ENCODE results near the gene CTDP1.
"Not testable (repeated sequence)": the region's sequence is repeated elsewhere in the genome, so short reads cannot be mapped to it uniquely, and the experiment has no call there.

Gene CTDP1

DNA sequence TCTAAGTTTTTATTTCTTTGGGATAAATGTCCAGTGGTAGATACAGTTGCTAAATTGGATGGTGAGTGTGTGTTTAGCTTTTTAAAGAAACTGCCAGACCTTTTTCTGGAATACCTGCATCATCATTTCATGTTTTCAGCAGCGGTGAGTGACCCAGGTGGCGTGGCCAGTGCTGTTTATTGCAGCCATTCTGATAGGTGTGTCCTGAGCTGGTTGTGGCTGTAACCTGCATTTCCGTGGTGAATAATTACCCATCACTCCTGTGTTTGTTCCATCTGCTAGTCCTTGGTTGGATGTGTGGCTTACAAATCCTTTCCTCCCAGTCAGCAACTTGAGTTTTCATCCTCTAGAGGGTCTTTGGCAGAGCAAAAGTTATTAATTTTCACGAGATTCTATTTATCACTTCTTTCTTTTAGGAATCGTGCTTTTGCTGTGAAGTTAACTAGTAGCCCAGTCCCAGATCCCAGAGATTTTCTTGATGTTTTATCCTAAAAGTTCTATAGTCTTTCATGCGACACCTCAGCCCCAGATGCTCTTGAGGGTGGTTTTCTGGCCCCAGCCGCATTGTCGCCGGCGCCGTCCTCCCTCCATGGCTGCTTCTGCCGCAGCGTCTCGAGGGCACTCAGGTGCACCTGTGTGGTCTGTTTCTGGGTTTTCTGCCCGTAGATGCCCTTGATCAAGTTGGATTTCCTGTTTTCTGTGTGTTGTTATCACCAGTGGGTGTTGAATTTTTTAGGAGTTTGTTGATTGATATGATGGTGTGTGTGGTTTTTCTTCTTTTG is 44.9 kb downstream of the CTDP1 start:
- H3K4me1 ChIP-seq (ENCODE audit: control insufficient read depth, insufficient read depth, low read length), result no peaks in the 10 kb centered on the region
- no peak overlapping the region for H3K4me3 ChIP-seq (ENCODE audit: insufficient read depth, low read depth, low read length)
- no peaks in the 10 kb centered on the region for H3K9me3 ChIP-seq (ENCODE audit: control insufficient read depth, low read length)
- no peaks in the 10 kb centered on the region for H3K36me3 ChIP-seq (ENCODE audit: control insufficient read depth, insufficient read depth, low read length)
- H3K27ac ChIP-seq (ENCODE audit: insufficient read depth, low read depth, low read length, poor library complexity, severe bottlenecking), result no peak overlapping the region
- H3K27me3 ChIP-seq (ENCODE audit: control insufficient read depth, insufficient read depth, low read length, poor library complexity, severe bottlenecking), result no peaks in the 10 kb centered on the region
- 95 to 96% methylated on average over 15 of the region's 15 CpGs for WGBS, 2 experiments

DNA sequence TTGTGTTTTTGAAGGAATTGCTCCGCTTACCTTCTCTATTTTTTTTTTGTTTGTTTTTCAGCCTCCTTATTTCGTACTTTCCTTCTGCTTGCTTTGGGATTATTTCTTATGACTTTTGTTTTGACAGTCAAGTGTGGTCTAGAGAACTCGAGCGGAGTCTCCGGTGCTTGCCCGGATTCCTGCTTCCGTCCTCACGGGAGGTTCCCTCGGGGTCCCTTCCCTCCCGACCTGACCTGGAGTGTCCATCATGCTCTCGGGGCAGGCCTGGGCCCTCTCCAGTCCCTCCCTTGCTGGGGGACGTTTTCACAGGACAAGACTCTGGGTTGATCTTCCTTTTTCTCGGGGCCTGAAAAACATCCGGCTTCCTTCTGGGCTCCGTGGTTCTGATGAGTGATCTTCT is 45.9 kb downstream of the CTDP1 start:
- H3K4me1 ChIP-seq (ENCODE audit: control insufficient read depth, insufficient read depth, low read length), result no peaks in the 10 kb centered on the region
- peaks cover under 1% of the 10 kb centered on the region for H3K36me3 ChIP-seq (ENCODE audit: control insufficient read depth, insufficient read depth, low read length)
- H3K9me3 ChIP-seq (ENCODE audit: control insufficient read depth, low read length), result no peaks in the 10 kb centered on the region
- 93 to 94% methylated on average over 15 of the region's 15 CpGs for WGBS, 2 experiments
- no peak overlapping the region for H3K4me3 ChIP-seq (ENCODE audit: insufficient read depth, low read depth, low read length)
- no peaks in the 10 kb centered on the region for H3K27me3 ChIP-seq (ENCODE audit: control insufficient read depth, insufficient read depth, low read length, poor library complexity, severe bottlenecking)
- no peak overlapping the region for H3K27ac ChIP-seq (ENCODE audit: insufficient read depth, low read depth, low read length, poor library complexity, severe bottlenecking)

DNA sequence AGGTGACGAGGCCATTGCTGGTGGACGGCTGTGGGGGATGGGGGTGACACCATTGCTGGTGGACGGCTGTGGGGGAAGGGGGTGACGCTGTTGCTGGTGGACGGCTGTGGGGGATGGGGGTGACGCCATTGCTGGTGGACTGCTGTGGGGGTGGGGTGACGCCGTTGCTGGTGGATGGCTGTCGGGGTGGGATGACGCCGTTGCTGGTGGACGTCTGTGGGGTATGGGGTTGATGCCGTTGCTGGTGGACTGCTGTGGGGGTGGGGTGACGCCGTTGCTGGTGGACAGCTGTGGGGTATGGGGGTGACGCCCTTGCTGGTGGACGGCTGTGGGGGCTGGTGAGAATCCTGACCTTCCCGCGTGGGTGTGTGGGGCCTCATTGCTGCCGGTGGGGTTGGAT is 47.1 kb downstream of the CTDP1 start:
- H3K4me3 ChIP-seq (ENCODE audit: insufficient read depth, low read depth, low read length), result no peak overlapping the region
- H3K36me3 ChIP-seq (ENCODE audit: control insufficient read depth, insufficient read depth, low read length), result peaks cover 13% of the 10 kb centered on the region
- 90 to 94% methylated on average over 20 of the region's 20 CpGs for WGBS, 2 experiments
- H3K27me3 ChIP-seq (ENCODE audit: control insufficient read depth, insufficient read depth, low read length, poor library complexity, severe bottlenecking), result no peaks in the 10 kb centered on the region
- H3K9me3 ChIP-seq (ENCODE audit: control insufficient read depth, low read length), result no peaks in the 10 kb centered on the region
- H3K27ac ChIP-seq (ENCODE audit: insufficient read depth, low read depth, low read length, poor library complexity, severe bottlenecking), result no peak overlapping the region
- H3K4me1 ChIP-seq (ENCODE audit: control insufficient read depth, insufficient read depth, low read length), result no peaks in the 10 kb centered on the region

DNA sequence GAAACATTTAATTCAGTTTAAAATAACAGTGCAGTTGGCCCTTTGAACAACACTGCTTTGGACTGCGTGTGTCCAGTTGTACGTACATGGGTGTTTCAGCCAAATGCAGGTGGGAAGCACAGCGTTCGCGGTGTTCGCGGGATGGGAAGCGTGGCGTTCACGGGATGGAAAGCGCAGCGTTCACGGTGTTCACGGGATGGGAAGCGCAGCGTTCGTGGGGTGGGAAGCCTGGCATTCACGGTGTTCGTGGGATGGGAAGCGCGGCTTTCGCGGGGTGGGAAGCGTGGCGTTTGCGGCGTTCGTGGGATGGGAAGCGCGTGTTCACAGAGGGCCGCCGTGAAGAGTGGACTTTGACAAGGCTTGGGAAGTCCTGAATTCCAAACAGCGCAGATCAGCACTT is 47.6 kb downstream of the CTDP1 start:
- H3K9me3 ChIP-seq (ENCODE audit: control insufficient read depth, low read length), result no peaks in the 10 kb centered on the region
- peaks cover 18% of the 10 kb centered on the region for H3K36me3 ChIP-seq (ENCODE audit: control insufficient read depth, insufficient read depth, low read length)
- H3K4me1 ChIP-seq (ENCODE audit: control insufficient read depth, insufficient read depth, low read length), result no peaks in the 10 kb centered on the region
- no peaks in the 10 kb centered on the region for H3K27me3 ChIP-seq (ENCODE audit: control insufficient read depth, insufficient read depth, low read length, poor library complexity, severe bottlenecking)
- no peak overlapping the region for H3K4me3 ChIP-seq (ENCODE audit: insufficient read depth, low read depth, low read length)
- WGBS, 2 experiments, result 92 to 93% methylated on average over 33 of the region's 33 CpGs
- H3K27ac ChIP-seq (ENCODE audit: insufficient read depth, low read depth, low read length, poor library complexity, severe bottlenecking), result no peak overlapping the region

DNA sequence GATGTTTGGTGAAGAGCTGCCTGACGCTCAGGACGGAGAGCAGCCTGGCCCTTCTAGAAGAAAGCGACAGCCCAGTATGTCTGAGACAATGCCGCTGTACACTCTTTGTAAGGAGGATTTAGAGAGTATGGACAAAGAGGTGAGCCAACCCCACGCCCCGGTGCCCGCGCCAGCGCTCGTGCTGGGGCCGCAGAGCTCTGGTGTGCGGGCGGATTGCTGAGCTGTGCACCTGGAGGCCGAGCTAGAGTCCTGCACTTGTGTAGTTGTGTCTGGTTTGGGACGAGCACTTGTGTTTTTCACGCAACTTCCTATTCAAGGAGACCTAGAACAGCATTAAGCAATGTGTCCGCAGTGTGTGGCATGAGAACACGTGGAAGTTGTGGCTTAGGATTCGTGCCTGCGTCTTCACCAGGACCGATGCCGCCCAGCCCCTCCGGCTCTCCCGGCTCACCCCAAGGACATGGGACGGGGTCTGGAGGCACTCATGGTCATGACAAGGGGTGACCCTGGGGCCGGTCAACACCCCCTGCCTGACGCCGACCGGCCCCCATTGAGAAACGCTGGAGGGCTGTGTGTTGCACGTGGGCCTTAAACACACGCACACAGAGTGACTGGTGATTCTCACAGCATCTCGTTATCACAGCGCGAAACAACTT is 49.5 kb downstream of the CTDP1 start:
- Histone ChIP-seq H3K9me3 (ENCODE audit: control insufficient read depth, low read length) (no peaks in the 10 kb centered on the region), H3K27me3 (ENCODE audit: control insufficient read depth, insufficient read depth, low read length, poor library complexity, severe bottlenecking) (no peaks in the 10 kb centered on the region), H3K36me3 (ENCODE audit: control insufficient read depth, insufficient read depth, low read length) (peaks cover 18% of the 10 kb centered on the region), H3K4me3 (ENCODE audit: insufficient read depth, low read depth, low read length) (no peak overlapping the region), H3K4me1 (ENCODE audit: control insufficient read depth, insufficient read depth, low read length) (no peaks in the 10 kb centered on the region), H3K27ac (ENCODE audit: insufficient read depth, low read depth, low read length, poor library complexity, severe bottlenecking) (no peak overlapping the region)
- 95% methylated on average over 35 of the region's 35 CpGs for WGBS, 2 experiments

DNA sequence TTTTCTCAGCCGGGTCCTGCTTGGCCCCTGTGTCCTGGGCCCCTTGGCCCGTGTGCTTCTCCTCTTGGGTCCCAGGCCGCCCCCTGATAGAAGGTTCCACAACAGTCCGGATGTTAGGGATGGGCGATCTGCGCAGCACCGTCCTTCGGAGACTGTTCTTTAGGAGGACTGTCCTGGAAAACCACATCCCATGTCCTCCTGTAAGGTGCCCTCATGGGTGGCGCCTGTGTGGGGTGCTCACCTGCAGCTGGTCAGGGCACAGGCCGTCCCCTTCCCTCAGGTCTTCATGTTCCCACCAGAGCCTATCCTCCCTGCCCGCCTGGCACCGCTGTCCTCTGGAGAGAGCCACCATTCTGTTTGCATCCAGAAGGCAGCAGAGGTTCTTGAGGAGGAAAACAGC is 50.0 kb downstream of the CTDP1 start:
- H3K36me3 ChIP-seq (ENCODE audit: control insufficient read depth, insufficient read depth, low read length), result peaks cover 18% of the 10 kb centered on the region
- no peak overlapping the region for H3K4me3 ChIP-seq (ENCODE audit: insufficient read depth, low read depth, low read length)
- H3K9me3 ChIP-seq (ENCODE audit: control insufficient read depth, low read length), result no peaks in the 10 kb centered on the region
- 94% methylated on average over 12 of the region's 12 CpGs for WGBS, 2 experiments
- H3K4me1 ChIP-seq (ENCODE audit: control insufficient read depth, insufficient read depth, low read length), result no peaks in the 10 kb centered on the region
- no peaks in the 10 kb centered on the region for H3K27me3 ChIP-seq (ENCODE audit: control insufficient read depth, insufficient read depth, low read length, poor library complexity, severe bottlenecking)
- H3K27ac ChIP-seq (ENCODE audit: insufficient read depth, low read depth, low read length, poor library complexity, severe bottlenecking), result no peak overlapping the region

DNA sequence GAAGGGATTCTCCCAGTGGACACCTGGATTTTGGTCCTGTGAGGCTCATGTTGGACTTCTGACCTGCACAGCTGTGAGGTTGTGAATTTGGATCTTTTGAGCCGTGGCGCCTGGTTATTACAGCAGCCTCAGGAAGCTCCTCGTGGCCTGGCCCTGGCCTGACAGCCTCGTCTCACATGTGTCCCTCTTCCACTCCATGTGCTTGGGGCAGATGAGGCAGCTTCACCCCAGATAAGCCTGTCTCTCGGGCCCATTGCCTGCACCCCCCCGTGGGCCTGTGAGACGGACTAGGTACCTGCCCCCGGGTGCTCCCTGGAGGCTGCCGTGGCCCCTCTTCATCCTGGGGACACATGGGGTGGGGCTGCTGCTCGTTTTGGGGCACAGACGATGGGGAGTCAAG is 51.2 kb downstream of the CTDP1 start:
- H3K9me3 ChIP-seq (ENCODE audit: control insufficient read depth, low read length), result no peaks in the 10 kb centered on the region
- WGBS, 2 experiments, result 95 to 96% methylated on average over 11 of the region's 11 CpGs
- no peak overlapping the region for H3K4me3 ChIP-seq (ENCODE audit: insufficient read depth, low read depth, low read length)
- no peaks in the 10 kb centered on the region for H3K27me3 ChIP-seq (ENCODE audit: control insufficient read depth, insufficient read depth, low read length, poor library complexity, severe bottlenecking)
- no peak overlapping the region for H3K27ac ChIP-seq (ENCODE audit: insufficient read depth, low read depth, low read length, poor library complexity, severe bottlenecking)
- H3K36me3 ChIP-seq (ENCODE audit: control insufficient read depth, insufficient read depth, low read length), result peaks cover 18% of the 10 kb centered on the region
- H3K4me1 ChIP-seq (ENCODE audit: control insufficient read depth, insufficient read depth, low read length), result no peaks in the 10 kb centered on the region

DNA sequence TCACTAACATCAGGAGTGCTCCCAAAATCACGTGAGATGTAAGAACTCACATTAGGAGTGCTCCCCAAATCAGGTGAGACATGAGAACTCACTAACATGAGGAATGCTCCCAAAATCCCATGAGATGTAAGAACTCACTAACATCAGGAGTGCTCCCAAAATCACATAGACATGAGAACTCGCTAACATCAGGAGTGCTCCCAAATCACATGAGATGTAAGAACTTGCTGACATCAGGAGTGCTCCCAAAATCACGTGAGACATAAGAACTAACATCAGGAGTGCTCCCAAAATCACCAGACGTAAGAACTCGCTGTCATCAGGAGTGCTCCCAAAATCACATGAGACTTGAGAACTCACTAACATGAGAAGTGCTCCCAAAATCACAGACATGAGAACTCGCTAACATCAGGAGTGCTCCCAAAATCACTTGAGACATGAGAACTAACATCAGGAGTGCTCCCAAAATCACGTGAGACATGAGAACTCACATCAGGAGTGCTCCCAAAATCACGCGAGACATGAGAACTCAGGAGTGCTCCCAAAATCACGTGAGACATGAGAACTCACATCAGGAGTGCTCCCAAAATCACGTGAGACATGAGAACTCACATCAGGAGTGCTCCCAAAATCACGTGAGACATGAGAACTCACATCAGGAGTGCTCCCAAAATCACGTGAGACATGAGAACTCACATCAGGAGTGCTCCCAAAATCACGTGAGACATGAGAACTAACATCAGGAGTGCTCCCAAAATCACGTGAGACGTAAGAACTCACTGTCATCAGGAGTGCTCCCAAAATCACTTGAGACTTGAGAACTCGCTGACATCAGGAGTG is 52.5 kb downstream of the CTDP1 start:
- not testable (repeated sequence) for H3K27ac ChIP-seq (ENCODE audit: insufficient read depth, low read depth, low read length, poor library complexity, severe bottlenecking); H3K4me1 ChIP-seq (ENCODE audit: control insufficient read depth, insufficient read depth, low read length); H3K4me3 ChIP-seq (ENCODE audit: insufficient read depth, low read depth, low read length); H3K9me3 ChIP-seq (ENCODE audit: control insufficient read depth, low read length); H3K27me3 ChIP-seq (ENCODE audit: control insufficient read depth, insufficient read depth, low read length, poor library complexity, severe bottlenecking)
- WGBS, 2 experiments, result 96 to 97% methylated on average over 16 of the region's 17 CpGs
- peaks cover 18% of the 10 kb centered on the region for H3K36me3 ChIP-seq (ENCODE audit: control insufficient read depth, insufficient read depth, low read length)

DNA sequence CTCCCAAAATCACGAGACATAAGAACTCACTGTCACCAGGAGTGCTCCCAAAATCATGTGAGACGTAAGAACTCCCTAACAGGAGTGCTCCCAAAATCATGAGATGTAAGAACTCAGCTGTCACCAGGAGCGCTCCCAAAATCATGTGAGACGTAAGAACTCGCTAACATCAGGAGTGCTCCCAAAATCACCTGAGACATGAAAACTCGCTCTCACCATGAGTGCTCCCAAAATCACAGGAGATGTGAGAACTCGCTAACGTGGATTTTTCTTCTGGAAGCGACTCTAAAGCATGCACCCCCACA is 53.1 kb downstream of the CTDP1 start:
- peaks cover 18% of the 10 kb centered on the region for H3K36me3 ChIP-seq (ENCODE audit: control insufficient read depth, insufficient read depth, low read length)
- H3K9me3 ChIP-seq (ENCODE audit: control insufficient read depth, low read length), result no peaks in the 10 kb centered on the region
- no peaks in the 10 kb centered on the region for H3K27me3 ChIP-seq (ENCODE audit: control insufficient read depth, insufficient read depth, low read length, poor library complexity, severe bottlenecking)
- 95 to 98% methylated on average over 9 of the region's 9 CpGs for WGBS, 2 experiments
- H3K4me3 ChIP-seq (ENCODE audit: insufficient read depth, low read depth, low read length), result no peak overlapping the region
- no peak overlapping the region for H3K27ac ChIP-seq (ENCODE audit: insufficient read depth, low read depth, low read length, poor library complexity, severe bottlenecking)
- H3K4me1 ChIP-seq (ENCODE audit: control insufficient read depth, insufficient read depth, low read length), result no peaks in the 10 kb centered on the region

DNA sequence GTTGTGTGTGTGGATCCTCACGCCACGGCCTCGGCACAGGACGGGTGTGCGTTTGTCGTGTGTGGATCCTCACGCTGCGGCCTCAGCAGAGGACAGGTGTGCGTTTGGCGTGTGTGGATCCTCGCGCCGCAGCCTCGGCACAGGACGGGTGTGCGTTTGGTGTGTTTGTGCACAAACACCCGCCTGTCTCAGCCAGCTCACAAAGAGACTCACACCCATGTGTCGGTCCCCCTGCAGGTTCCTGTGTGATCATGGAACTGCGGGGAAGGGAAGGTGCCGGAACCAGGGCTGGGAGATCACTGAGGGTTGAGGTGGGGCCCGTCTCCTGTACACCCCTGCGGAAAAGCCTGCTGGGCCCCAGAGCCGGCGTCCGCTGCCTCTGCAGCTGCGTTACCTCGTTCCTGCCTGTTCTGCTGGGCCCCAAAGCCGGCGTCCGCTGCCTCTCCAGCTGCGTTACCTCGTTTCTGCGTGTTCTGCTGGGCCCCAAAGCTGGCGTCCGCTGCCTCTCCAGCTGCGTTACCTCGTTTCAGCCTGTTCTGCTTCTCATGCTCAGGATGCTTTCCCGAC is 53.6 kb downstream of the CTDP1 start:
- no peak overlapping the region for H3K27ac ChIP-seq (ENCODE audit: insufficient read depth, low read depth, low read length, poor library complexity, severe bottlenecking)
- H3K4me3 ChIP-seq (ENCODE audit: insufficient read depth, low read depth, low read length), result no peak overlapping the region
- 95 to 96% methylated on average over 38 of the region's 38 CpGs for WGBS, 2 experiments
- H3K36me3 ChIP-seq (ENCODE audit: control insufficient read depth, insufficient read depth, low read length), result peaks cover 18% of the 10 kb centered on the region
- H3K4me1 ChIP-seq (ENCODE audit: control insufficient read depth, insufficient read depth, low read length), result no peaks in the 10 kb centered on the region
- H3K9me3 ChIP-seq (ENCODE audit: control insufficient read depth, low read length), result no peaks in the 10 kb centered on the region
- H3K27me3 ChIP-seq (ENCODE audit: control insufficient read depth, insufficient read depth, low read length, poor library complexity, severe bottlenecking), result no peaks in the 10 kb centered on the region
